ENCODE measurements around the gene HPSE2.

DNA sequence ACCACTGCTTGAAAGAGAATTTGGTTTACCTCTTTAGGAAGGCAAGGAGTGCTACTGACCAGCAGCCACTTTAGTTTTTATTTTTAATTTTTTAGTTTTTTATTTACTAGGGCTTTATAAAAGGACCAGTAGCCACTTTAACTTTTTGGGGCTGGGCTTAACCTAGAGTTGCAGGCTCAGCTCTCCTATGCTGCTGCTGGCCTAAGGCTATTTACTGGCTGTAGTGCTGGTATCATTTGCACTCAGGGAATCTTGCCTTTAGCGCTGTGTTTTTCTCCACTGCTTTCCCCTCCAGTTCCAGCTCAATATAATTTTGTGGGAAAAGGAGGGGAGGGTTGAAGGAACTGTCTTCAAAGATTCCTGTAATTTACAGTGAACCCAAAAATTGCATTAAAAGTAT, 802.3 kb downstream of the HPSE2 start:
- TF ChIP-seq CTCF (IDR thresholded peaks at IDR 0.05) (no peak), EZH2 (IDR thresholded peaks at IDR 0.05; ENCODE audit: borderline replicate concordance, insufficient read depth, low read depth, low read length, poor library complexity, severe bottlenecking) (no peak)
